IMR-90 (cell line): Measurements from ENCODE around the gene CLK3. TPM values are rescaled to one million over a fixed set of nuclear protein-coding genes. Genes with fewer than 3 reads are reported as not detected.

Experiments
- ATAC-seq: fragments of 200-7000 bp; cut with Tn5 transposase; 2 replicates; pipeline ENCODE4 v1.9.1; 2020; ENCODE audit warnings: low read depth, mild to moderate bottlenecking, moderate library complexity
- BruUV-seq: library from RNA; stranded (reverse); fragments of 400-500 nt; replicated peaks from 2 replicates; lab custom pipeline; 2021; lab: Mats Ljungman, UMichigan
- CTCF ChIA-PET: fragments of 300-600 bp; formaldehyde crosslinking; extraction: SDS; loops from one replicate; lab custom pipeline; 2021; ENCODE audit warnings: antibody characterized with exemption; lab: Yijun Ruan, JAX
- POLR2A ChIA-PET: fragments of 300-600 bp; sonication (Branson Sonifier 250); formaldehyde crosslinking; loops from one replicate; lab custom pipeline; 2022; ENCODE audit warnings: antibody characterized with exemption; ENCODE audit not compliant: unreplicated experiment; lab: Charles Lee
- DNase-seq: peaks from one replicate; pipeline ENCODE4 v3.0.0; 2013
- H2AFZ ChIP-seq: replicated peaks from 2 replicates; pipeline ENCODE3; 2013; ENCODE audit warnings: low read length, mild to moderate bottlenecking; ENCODE audit not compliant: poor library complexity
- H2AK5ac ChIP-seq: 2 replicates; pipeline ENCODE4 v1.6.1; 2013; ENCODE audit warnings: low read depth, low read length, inconsistent platforms
- H2AK9ac ChIP-seq: replicated peaks from 2 replicates; pipeline ENCODE3; 2013; ENCODE audit warnings: mild to moderate bottlenecking, low read depth, low read length, moderate library complexity; ENCODE audit not compliant: poor library complexity
- H2BK120ac ChIP-seq: 2 replicates; pipeline ENCODE4 v1.6.1; 2013; ENCODE audit warnings: low read depth, low read length, inconsistent platforms
- H2BK15ac ChIP-seq: 3 replicates; pipeline ENCODE4 v1.6.1; 2013; ENCODE audit warnings: low read depth, low read length, inconsistent platforms
- H2BK20ac ChIP-seq: 2 replicates; pipeline ENCODE4 v1.6.1; 2013; ENCODE audit warnings: low read depth, mild to moderate bottlenecking, inconsistent platforms, low read length, moderate library complexity
- H2BK5ac ChIP-seq: 2 replicates; pipeline ENCODE4 v1.6.1; 2013; ENCODE audit warnings: mild to moderate bottlenecking, low read depth, low read length, inconsistent platforms; ENCODE audit not compliant: poor library complexity, severe bottlenecking
- H3K14ac ChIP-seq: replicated peaks from 2 replicates; pipeline ENCODE4 v1.6.1; 2013; ENCODE audit warnings: low read depth, low read length, inconsistent platforms
- H3K18ac ChIP-seq: 2 replicates; pipeline ENCODE4 v1.6.1; 2013; ENCODE audit warnings: low read depth, low read length, control low read depth
- H3K23ac ChIP-seq: 2 replicates; pipeline ENCODE4 v1.6.1; 2013; ENCODE audit warnings: low read depth, low read length, inconsistent platforms
- H3K27ac ChIP-seq: 2 replicates; pipeline ENCODE4 v1.5.1; 2013; ENCODE audit warnings: mild to moderate bottlenecking, control low read depth, low read length; ENCODE audit not compliant: insufficient read depth
- H3K27me3 ChIP-seq: 2 replicates; pipeline ENCODE4 v1.6.1; 2013; ENCODE audit warnings: low read length; ENCODE audit not compliant: control insufficient read depth, insufficient read depth
- H3K36me3 ChIP-seq: 2 replicates; pipeline ENCODE4 v1.6.1; 2013; ENCODE audit warnings: low read length, mixed read lengths; ENCODE audit not compliant: control insufficient read depth, insufficient read depth
- H3K4ac ChIP-seq: 2 replicates; pipeline ENCODE4 v1.6.1; 2013; ENCODE audit warnings: low read depth, low read length, inconsistent platforms
- H3K4me1 ChIP-seq: 2 replicates; pipeline ENCODE4 v1.6.1; 2013; ENCODE audit warnings: low read length, mixed read lengths; ENCODE audit not compliant: control insufficient read depth, insufficient read depth
- H3K4me2 ChIP-seq: 2 replicates; pipeline ENCODE4 v1.6.1; 2013; ENCODE audit warnings: low read depth, mild to moderate bottlenecking, control low read depth, low read length, moderate library complexity
- H3K4me3 ChIP-seq: 2 replicates; pipeline ENCODE4 v1.5.1; 2013; ENCODE audit warnings: low read depth, mild to moderate bottlenecking, control low read depth, low read length, moderate library complexity; ENCODE audit not compliant: insufficient read depth
- H3K56ac ChIP-seq: 2 replicates; pipeline ENCODE4 v1.6.1; 2013; ENCODE audit warnings: low read length, inconsistent platforms; ENCODE audit not compliant: insufficient read depth; ENCODE audit errors: extremely low read depth
- H3K79me1 ChIP-seq, 2 experiments: 2 replicates each; pipeline ENCODE4 v1.6.1; 2013; ENCODE audit warnings: low read length in 2 of 2, inconsistent platforms in 1 of 2, low read depth in 1 of 2
- H3K9ac ChIP-seq: 2 replicates; pipeline ENCODE4 v1.6.1; 2013; ENCODE audit warnings: low read depth, low read length, control low read depth
- H3K9me1 ChIP-seq: 2 replicates; pipeline ENCODE4 v1.6.1; 2013; ENCODE audit warnings: low read length, inconsistent platforms; ENCODE audit not compliant: insufficient read depth
- H3K9me3 ChIP-seq: 2 replicates; pipeline ENCODE4 v1.6.1; 2013; ENCODE audit warnings: low read length; ENCODE audit not compliant: control insufficient read depth, insufficient read depth
- H4K20me1 ChIP-seq: 2 replicates; pipeline ENCODE4 v1.6.1; 2013; ENCODE audit warnings: low read length, inconsistent platforms; ENCODE audit not compliant: insufficient read depth
- H4K5ac ChIP-seq: 2 replicates; pipeline ENCODE4 v1.6.1; 2013; ENCODE audit warnings: mild to moderate bottlenecking, low read depth, low read length, control low read depth
- H4K8ac ChIP-seq, 2 experiments: 2 replicates each; pipeline ENCODE4 v1.6.1; 2013; ENCODE audit warnings: low read depth in 2 of 2, low read length in 2 of 2, control low read depth in 1 of 2, inconsistent platforms in 1 of 2
- H4K91ac ChIP-seq: 2 replicates; pipeline ENCODE4 v1.6.1; 2013; ENCODE audit warnings: low read depth, low read length, inconsistent platforms; ENCODE audit not compliant: insufficient read depth
- BHLHE40 ChIP-seq: fragments of 150-350 bp; IDR thresholded peaks from 2 replicates; pipeline ENCODE4 v1.6.1; 2016; ENCODE audit warnings: mild to moderate bottlenecking, low read depth, low read length
- CEBPB ChIP-seq: IDR thresholded peaks from 2 replicates; pipeline ENCODE4 v1.6.1; 2012; ENCODE audit warnings: low read depth, low read length, improper control_type of control experiment
- CHD1 ChIP-seq: IDR thresholded peaks from 2 replicates; pipeline ENCODE4 v1.6.1; 2012; ENCODE audit warnings: low read depth, low read length, improper control_type of control experiment
- CTCF ChIP-seq: conservative IDR thresholded peaks from 2 replicates; pipeline ENCODE4 v1.5.1; 2012; ENCODE audit warnings: mild to moderate bottlenecking, low read depth, low read length, improper control_type of control experiment
- ELK1 ChIP-seq: fragments of 150-350 bp; IDR thresholded peaks from 2 replicates; pipeline ENCODE4 v1.6.1; 2016; ENCODE audit warnings: low read depth, mild to moderate bottlenecking, low read length, moderate library complexity, borderline replicate concordance
- FOS ChIP-seq: fragments of 150-350 bp; IDR thresholded peaks from 2 replicates; pipeline ENCODE4 v1.6.1; 2016; ENCODE audit warnings: low read depth, low read length
- MAFK ChIP-seq: IDR thresholded peaks from 2 replicates; pipeline ENCODE4 v1.6.1; 2012; ENCODE audit warnings: low read depth, low read length, improper control_type of control experiment
- MAZ ChIP-seq: IDR thresholded peaks from 2 replicates; pipeline ENCODE4 v1.6.1; 2012; ENCODE audit warnings: low read depth, mild to moderate bottlenecking, low read length, improper control_type of control experiment, moderate library complexity, borderline replicate concordance
- MXI1 ChIP-seq: IDR thresholded peaks from 2 replicates; pipeline ENCODE4 v1.6.1; 2012; ENCODE audit warnings: low read depth, mild to moderate bottlenecking, low read length, moderate library complexity, borderline replicate concordance
- POLR2A ChIP-seq: IDR thresholded peaks from 2 replicates; pipeline ENCODE4 v1.6.1; 2012; ENCODE audit warnings: mild to moderate bottlenecking, low read depth, low read length
- RAD21 ChIP-seq: IDR thresholded peaks from 2 replicates; pipeline ENCODE4 v1.6.1; 2012; ENCODE audit warnings: low read length, improper control_type of control experiment
- RCOR1 ChIP-seq: IDR thresholded peaks from 2 replicates; pipeline ENCODE4 v1.6.1; 2012; ENCODE audit warnings: mild to moderate bottlenecking, low read length, improper control_type of control experiment; ENCODE audit not compliant: insufficient replicate concordance
- RFX5 ChIP-seq: IDR thresholded peaks from 2 replicates; pipeline ENCODE4 v1.8.0; 2012; ENCODE audit warnings: low read depth, mild to moderate bottlenecking, low read length, moderate library complexity
- SMC3 ChIP-seq: fragments of 150-350 bp; IDR thresholded peaks from 2 replicates; pipeline ENCODE4 v1.6.1; 2016; ENCODE audit warnings: low read depth, mild to moderate bottlenecking, antibody characterized with exemption, low read length, moderate library complexity
- USF2 ChIP-seq: fragments of 150-350 bp; IDR thresholded peaks from 2 replicates; pipeline ENCODE4 v1.6.1; 2017; ENCODE audit warnings: mild to moderate bottlenecking, antibody characterized with exemption, low read length, low read depth
- WGBS, 2 experiments: methylation state at CpG; one replicate each; pipeline versions ENCODE4 v1.1.5 to v1.1.7; 2013; ENCODE audit warnings: missing lambda C conversion rate in 2 of 2; ENCODE audit not compliant: insufficient read length in 1 of 2; ENCODE audit errors: extremely low coverage in 2 of 2; 5-methylcytosine and 5-hydroxymethylcytosine counted together
- dilution Hi-C: fragments of 300-500 bp; cut with HindIII; formaldehyde crosslinking; loops from one replicate; pipeline ENCODE4 v1.14.3; 2018; ENCODE audit warnings: low sequenced_read_pairs; ENCODE audit not compliant: unreplicated experiment
- in situ Hi-C: fragments of 300-500 bp; cut with MboI; formaldehyde crosslinking; loops from 3 replicates; pipeline ENCODE4 v1.14.3; 2019; ENCODE audit warnings: low sequenced_read_pairs, inconsistent platforms, mixed read lengths
- intact Hi-C: fragments of 100-400 bp; cut with micrococcal nuclease; formaldehyde crosslinking; loops from 2 replicates; pipeline ENCODE4 v1.10.0; 2022
- polyA plus RNA-seq, 3 experiments: library from polyadenylated mRNA; depleted of rRNA; stranded (reverse); fragments of >200 nt; gene quantifications; 2 replicates each; pipeline ENCODE4 v1.2.3, GENCODE V29; 2012; ENCODE audit warnings: low replicate concordance in 1 of 3
- total RNA-seq: library from RNA; depleted of rRNA; stranded (reverse); fragments of >200 nt; gene quantifications from 2 replicates; pipeline ENCODE4 v1.2.3, GENCODE V29; 2012

CLK3 gene
- total and polyA plus RNA-seq, 2 of the 4 experiments (the other 2 are of a cell fraction) = 84.7 to 117 TPM

- H3K14ac ChIP-seq = no peak overlapping the region
- peaks cover 62% of the 10 kb centered on the region for H4K20me1 ChIP-seq
- no peak overlapping the region for H4K8ac ChIP-seq
- no peak overlapping the region for H2AFZ ChIP-seq
- no peaks in the 10 kb centered on the region for H3K27me3 ChIP-seq
- H3K18ac ChIP-seq = no peak overlapping the region
- no peak for ATAC-seq
- no peak overlapping the region for H2AK5ac ChIP-seq
- H3K4ac ChIP-seq = no peak overlapping the region
- DNase-seq = no peak
- no peak overlapping the region for H3K4me2 ChIP-seq
- peaks cover 89% of the 10 kb centered on the region for H3K36me3 ChIP-seq
- peaks cover 0 to 31% of the 10 kb centered on the region in 2 experiments; a peak in 1 of 4 replicates for H3K79me1 ChIP-seq
- no TSS peak for BruUV-seq
- H2BK120ac ChIP-seq = no peak overlapping the region
- H3K4me1 ChIP-seq = no peaks in the 10 kb centered on the region
- H2AK9ac ChIP-seq = no peak overlapping the region
- no peak overlapping the region for H3K56ac ChIP-seq
- ChIA-PET POLR2A (no interaction called here), CTCF (no interaction called here)
- no peak overlapping the region for H3K23ac ChIP-seq
- dilution Hi-C loops (no loop called here), intact Hi-C loops (no loop called here), in situ Hi-C loops (no loop called here)
- H3K9me3 ChIP-seq = no peaks in the 10 kb centered on the region
- no peak overlapping the region for H4K91ac ChIP-seq
- H2BK5ac ChIP-seq = no peak overlapping the region
- TF ChIP-seq CTCF (no peak), USF2 (no peak), MXI1 (no peak), CHD1 (no peak), CEBPB (no peak), SMC3 (no peak), MAZ (no peak), POLR2A (no peak), RAD21 (no peak), RFX5 (no peak), ELK1 (no peak), MAFK (no peak), RCOR1 (no peak), FOS (no peak), BHLHE40 (no peak)
- no peak overlapping the region for H3K9ac ChIP-seq
- no peak overlapping the region for H3K27ac ChIP-seq
- H3K4me3 ChIP-seq = no peak overlapping the region
- H2BK20ac ChIP-seq = no peak overlapping the region
- H2BK15ac ChIP-seq = no peak overlapping the region
- H3K9me1 ChIP-seq = no peaks in the 10 kb centered on the region
- WGBS, 2 experiments = no CpG with 5 or more reads among the region's 5 CpGs
- no peak overlapping the region for H4K5ac ChIP-seq
These were observed 13.3 kb downstream of the CLK3 start for GRCh38 chr15:74628949-74629348.
